GM19351 (cell line): Measurements from ENCODE around the gene ARHGAP15.

Experiments
- ATAC-seq: cut with Tn5 transposase; IDR thresholded peaks from one replicate; pipeline ENCODE4 v1.9.1; 2021; ENCODE audit warnings: mild to moderate bottlenecking, moderate library complexity; ENCODE audit not compliant: unreplicated experiment

The ARHGAP15 gene

GRCh38 chr2:143732076-143732475, 602.9 kb downstream of the ARHGAP15 start:
- no peak for ATAC-seq

DNA sequence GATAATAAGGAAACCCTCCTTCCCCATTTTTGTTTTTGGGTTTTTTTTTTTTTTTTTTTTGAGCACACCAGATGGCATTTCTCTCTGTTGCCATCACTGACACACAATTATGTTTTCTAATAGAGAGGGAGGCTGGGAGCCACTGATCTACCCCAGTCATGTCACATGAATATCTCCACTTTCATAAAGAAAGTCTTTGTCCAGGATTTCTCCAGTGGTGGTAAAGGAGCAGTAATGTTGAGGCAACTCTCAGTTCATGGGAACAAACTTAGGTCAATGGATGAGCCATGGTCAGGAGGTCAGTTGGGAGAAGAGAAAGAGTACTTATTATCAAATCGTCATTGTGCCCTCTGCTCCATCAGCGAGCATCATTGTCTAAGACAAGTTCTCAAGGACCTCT, 603.7 kb downstream of the ARHGAP15 start:
- ATAC-seq = no peak

GRCh38 chr2:143734507-143734906, 605.3 kb downstream of the ARHGAP15 start:
- ATAC-seq = no peak

DNA sequence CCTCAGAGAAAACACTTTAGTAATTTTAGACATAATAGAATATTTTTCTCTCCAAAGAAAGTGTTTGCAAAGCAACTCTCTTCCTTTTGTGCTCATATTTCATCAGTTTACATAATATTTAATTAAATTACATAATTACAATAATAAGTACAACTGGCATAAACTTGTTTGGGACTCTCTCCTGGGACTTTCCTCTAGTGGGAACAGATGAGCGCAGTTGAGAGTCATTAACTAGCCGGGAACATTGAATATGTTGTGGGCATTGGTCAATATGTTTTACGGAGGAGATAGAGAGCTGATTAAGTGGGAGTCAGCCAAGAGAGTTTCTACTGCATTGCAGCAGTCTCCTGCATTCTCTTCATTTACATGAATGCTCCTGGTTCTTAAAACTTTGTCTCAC, 607.7 kb downstream of the ARHGAP15 start:
- ATAC-seq = no peak

GRCh38 chr2:143740431-143740830, 611.2 kb downstream of the ARHGAP15 start:
- no peak for ATAC-seq

DNA sequence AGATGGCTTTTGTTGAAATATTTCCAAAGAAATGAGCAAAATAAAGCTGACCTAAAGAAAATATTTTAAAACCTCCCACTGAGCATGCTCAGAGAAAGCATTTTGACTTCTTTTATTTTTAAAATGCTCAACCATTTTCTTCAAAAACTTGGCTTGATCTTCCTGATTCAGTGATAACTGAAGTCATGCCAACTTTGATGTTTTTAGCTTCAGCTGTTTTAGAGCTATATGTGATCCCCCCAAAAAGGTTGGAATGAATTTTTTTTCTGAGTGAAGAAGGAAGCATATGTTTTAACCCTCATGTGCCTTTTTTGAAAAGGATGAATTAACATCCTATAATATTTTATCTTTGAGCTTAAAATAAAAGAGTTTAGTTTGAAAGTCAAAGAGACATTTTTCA, 612.0 kb downstream of the ARHGAP15 start:
- ATAC-seq = no peak

DNA sequence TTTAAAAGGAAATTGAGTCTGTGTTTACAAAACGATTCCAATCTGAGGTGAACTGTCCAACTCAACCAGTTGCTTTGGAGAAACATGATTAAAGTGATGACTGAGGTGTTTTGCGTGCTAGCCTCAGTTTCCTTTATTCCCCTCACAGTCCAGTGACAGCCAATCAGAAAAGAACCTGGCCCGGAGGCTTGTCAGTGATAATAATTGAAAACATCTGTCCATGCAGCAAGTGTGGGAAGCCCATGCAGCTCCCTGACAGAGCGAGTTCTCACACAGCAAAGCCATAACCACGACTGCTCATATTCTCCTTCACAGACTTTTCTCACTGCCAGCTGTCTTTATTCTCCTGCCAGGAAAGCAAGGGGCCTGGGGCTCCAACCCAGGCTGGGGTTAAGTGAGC, 613.4 kb downstream of the ARHGAP15 start:
- ATAC-seq = no peak

- ATAC-seq = no peak
Observed at GRCh38 chr2:143744114-143744513, 614.9 kb downstream of the ARHGAP15 start.

DNA sequence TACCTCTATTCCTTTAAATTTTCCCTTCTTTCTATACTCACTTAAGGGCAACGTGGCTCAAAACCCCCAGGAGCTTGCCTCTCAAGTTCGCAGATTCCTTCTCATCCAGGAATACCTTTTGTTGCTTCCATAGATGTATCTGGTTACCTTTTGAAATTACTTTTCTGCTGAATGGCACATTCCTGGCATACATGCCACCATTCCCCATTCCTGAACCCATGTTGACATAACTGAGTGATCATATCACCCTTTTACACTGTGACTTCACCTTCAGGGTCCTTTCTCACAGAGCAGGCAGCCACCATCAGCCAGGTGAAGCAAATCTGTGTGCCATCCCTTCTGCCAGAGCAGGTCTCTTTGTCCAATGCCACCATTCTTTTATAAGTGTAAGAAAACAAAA, 615.8 kb downstream of the ARHGAP15 start:
- no peak for ATAC-seq

DNA sequence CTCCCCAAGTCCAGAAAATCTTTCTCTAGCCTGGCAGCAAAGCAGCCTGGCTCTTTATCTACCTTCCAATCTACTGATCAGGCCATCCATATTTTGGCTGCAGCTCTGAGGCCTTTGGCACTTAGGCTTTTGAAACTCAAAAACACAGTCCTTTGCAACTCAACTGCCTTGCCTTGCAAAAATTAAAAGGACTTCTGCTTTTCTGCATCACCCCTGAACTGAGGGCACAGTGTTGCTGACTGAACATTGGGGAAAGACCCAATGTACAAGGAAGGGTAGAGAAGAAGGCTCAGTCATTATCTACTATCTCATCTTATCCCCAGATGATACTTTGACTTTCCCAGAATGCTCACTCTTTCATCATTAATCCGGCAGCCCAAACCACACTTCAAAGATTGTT, 625.5 kb downstream of the ARHGAP15 start:
- ATAC-seq = no peak

- ATAC-seq = no peak
Observed at GRCh38 chr2:143758629-143759330, 629.6 kb downstream of the ARHGAP15 start.

GRCh38 chr2:143759455-143759854, 630.2 kb downstream of the ARHGAP15 start:
- no peak for ATAC-seq

DNA sequence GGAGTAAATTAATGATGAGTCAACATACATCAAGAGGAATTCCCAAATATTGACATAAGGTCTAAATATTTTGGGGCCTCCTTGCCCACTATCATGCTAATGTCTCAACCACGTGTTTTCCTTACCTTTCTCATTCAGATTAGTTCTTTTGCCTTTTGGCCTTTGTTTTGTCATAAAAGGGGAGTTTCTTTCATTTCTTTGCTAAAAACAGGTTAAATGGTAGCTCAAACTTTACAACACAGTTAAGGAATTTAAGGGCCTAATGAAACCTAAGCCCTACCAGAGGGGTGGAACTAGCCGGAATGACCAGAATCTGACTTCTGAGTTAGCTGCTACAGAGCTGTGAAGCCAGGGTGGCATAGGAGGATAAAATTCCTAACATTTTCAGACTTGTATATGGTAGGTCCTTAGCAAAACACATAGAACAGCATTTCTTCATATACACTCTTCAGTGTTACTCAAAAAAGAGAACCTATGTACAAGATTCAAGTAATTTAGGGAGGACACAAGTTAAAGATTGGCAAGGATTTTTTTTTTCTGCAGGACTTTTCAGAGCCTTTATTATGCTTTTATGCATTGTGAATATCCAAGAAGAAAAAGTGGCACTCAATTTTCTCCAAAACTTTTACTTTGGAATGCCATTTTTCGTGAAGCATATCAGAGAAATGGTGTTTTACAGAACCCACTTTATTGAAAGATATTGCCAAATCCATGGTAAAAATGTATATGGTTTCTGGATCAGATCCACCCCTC, 633.1 kb downstream of the ARHGAP15 start:
- no peak for ATAC-seq

- no peak for ATAC-seq
Observed at GRCh38 chr2:143764261-143764660, 635.0 kb downstream of the ARHGAP15 start.

DNA sequence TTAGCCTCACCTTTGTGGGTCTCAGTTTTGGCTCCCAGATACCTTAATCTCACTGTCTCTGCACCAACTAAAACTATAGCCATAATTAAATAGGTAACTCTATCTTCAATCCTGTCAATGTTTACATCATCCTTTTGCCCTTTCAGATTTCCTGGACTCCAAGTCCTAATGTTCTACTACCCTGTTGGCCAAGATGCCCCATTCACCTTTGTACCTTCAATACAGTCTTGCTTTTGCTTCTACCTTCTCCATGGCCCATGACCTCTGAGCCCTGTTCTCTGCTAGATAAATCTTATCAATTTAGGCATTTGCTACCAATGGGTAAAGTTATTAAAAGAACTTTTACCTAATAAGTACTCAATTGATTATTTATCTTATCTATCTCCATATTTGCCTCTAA, 635.5 kb downstream of the ARHGAP15 start:
- no peak for ATAC-seq

DNA sequence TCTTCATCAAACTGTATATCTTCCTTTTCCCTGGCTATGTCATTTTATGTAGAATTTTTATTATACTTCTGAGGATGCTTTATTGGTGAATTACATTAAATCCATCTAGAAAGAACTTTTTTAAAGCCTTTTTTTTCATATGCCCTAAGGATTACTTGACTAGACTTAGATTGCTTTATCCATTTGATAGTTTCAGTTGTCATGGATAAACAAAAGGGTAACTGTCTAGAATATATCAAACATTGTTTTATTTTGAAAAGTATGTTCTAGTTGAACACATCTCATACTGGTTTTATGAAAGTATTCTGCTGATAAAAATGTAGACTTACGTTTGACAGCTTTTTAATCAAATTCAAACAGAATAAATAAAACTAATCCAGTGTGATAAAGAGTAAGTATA, 639.8 kb downstream of the ARHGAP15 start:
- no peak for ATAC-seq

GRCh38 chr2:143771939-143772338, 642.7 kb downstream of the ARHGAP15 start:
- ATAC-seq = no peak

GRCh38 chr2:143776526-143777297, 647.5 kb downstream of the ARHGAP15 start:
- ATAC-seq = no peak

- no peak for ATAC-seq
Observed at GRCh38 chr2:143779021-143779420, 649.8 kb downstream of the ARHGAP15 start.

DNA sequence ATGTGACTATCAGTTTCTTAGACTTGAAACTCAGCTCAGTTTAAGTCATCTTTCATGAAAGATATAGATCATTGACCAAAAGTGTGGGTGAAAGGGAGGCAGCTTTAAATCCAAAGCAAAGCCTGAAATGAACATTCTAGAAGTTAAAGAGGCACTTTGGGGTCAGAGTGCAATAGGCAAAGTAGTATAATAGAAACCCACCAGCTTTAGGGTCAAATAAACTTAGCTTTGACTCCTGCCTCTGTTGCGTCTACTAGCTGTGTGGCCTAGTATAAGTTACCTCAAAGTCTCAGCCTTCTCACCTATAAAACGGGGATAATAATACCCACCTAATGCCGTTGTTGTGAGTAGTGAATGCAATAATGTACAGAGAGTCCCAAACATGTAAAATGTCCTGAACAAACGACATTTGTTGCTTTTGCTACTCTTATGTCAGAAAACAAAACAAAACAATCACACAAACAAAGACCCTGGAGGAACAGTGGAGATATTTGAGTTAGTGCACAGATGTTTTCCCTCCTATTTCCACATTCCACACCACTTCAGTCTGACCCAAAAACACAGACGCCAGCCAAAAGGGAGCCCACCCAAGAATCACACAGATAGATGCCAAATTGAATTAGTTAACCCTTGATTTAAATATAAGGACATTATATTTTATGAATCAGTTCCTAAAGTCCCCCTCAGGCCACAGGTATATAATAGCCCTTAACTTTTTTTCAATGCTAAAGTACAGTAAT, 657.0 kb downstream of the ARHGAP15 start:
- ATAC-seq = no peak

- no peak for ATAC-seq
Observed at GRCh38 chr2:143787674-143788073, 658.5 kb downstream of the ARHGAP15 start.
